ENCODE data around the gene SMCO3. TPM values are rescaled to one million over a fixed set of nuclear protein-coding genes. Genes with fewer than 3 reads are reported as not detected.

Gene SMCO3
- total and polyA plus RNA-seq, 2 of the 13 experiments (the other 11 are each of a cell fraction or from before 2014, with no cell fraction given) = 0.29 to 0.42 TPM

DNA sequence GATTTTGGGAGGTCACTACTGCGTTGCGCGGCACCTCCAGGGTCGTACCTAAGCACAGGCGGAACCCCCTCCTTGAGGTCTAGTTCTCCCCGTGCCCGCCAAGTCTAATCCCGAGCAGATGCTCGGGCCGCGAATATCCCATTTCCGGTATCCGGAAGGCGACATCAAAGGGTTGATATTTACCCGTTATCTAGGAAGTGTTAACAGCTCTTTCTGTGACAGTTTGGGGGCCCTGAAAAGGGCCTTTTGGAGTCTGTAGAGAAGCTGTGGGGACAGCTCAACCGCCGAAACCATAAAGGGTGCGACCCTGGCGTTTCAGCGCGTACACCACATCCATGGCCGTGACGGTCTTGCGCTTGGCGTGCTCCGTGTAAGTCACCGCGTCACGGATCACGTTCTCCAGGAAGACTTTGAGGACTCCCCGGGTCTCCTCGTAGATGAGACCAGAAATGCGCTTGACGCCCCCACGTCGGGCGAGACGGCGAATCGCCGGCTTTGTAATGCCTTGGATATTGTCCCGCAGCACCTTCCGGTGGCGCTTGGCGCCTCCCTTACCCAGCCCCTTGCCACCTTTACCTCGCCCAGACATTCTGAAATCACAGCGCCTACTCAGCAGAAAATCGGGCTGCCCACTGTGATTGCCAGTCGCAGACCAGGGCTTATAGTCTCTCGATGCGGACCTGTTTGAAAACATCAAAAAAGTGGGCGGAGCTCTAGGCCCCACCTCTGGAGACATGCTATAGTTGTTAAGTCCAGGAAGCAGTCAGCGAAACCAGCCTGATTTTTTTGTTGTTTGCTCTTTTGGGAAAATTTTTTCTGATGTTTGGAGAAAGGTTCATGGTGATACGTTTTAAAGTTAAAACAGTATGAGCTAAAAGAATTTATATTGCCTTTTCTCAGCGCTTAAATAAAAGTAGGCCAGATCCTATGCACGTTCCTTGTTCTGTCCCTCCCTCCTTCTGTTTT is 43.2 kb downstream of the SMCO3 start (continued):
- TF ChIP-seq ZNF558 (CRISPR knock-in tag; IDR thresholded peaks at IDR 0.05; ENCODE audit: borderline replicate concordance) (0 out of 2 replicates have a peak, but pooled peaks have one; percentile 12), ZNF878 (CRISPR knock-in tag; IDR thresholded peaks at IDR 0.05) (peak; percentile 69; the same call in 1 of the 2 replicates), SRY (CRISPR knock-in tag; IDR thresholded peaks at IDR 0.05) (peak; percentile 73; the same call in 1 of the 2 replicates), SKI (IDR thresholded peaks at IDR 0.05; ENCODE audit: partially characterized antibody) (no peak), ZNF557 (CRISPR knock-in tag; IDR thresholded peaks at IDR 0.05) (0 out of 2 replicates have a peak, but pooled peaks have one; percentile 25), ZNF839 (CRISPR knock-in tag; IDR thresholded peaks at IDR 0.05; ENCODE audit: borderline replicate concordance) (0 out of 2 replicates have a peak, but pooled peaks have one; percentile 42), ZNF577 (CRISPR knock-in tag; IDR thresholded peaks at IDR 0.05; ENCODE audit: borderline replicate concordance, low read depth) (no peak), GZF1 (CRISPR knock-in tag; IDR thresholded peaks at IDR 0.05) (no peak), PCBP1 (IDR thresholded peaks at IDR 0.05; ENCODE audit: borderline replicate concordance, low read depth, low read length) (no peak; the same call in 1 of the 2 replicates), CREM (IDR thresholded peaks at IDR 0.05) (0 out of 2 replicates have a peak, but pooled peaks have one; percentile 3), CREM (CRISPR knock-in tag; IDR thresholded peaks at IDR 0.05) (no peak), KDM2A (CRISPR knock-in tag; IDR thresholded peaks at IDR 0.05; ENCODE audit: borderline replicate concordance, low read depth) (peak; percentile 67), BHLHE40 (IDR thresholded peaks at IDR 0.05; ENCODE audit: low read length) (no peak; the same call in 1 of the 2 replicates), ZNF629 (CRISPR knock-in tag; conservative IDR thresholded peaks at IDR 0.05) (no peak; the same call in 1 of the 2 replicates), ZNF138 (CRISPR knock-in tag; IDR thresholded peaks at IDR 0.05; ENCODE audit: low read depth) (peak; percentile 49; the same call in 1 of the 2 replicates), ZNF235 (CRISPR knock-in tag; IDR thresholded peaks at IDR 0.05; ENCODE audit: borderline replicate concordance) (no peak), SYNCRIP (IDR thresholded peaks at IDR 0.05; ENCODE audit: insufficient read depth, low read depth, low read length) (no peak), ZNF260 (CRISPR knock-in tag; IDR thresholded peaks at IDR 0.05; ENCODE audit: borderline replicate concordance, low read depth) (no peak), ZFP90 (CRISPR knock-in tag; IDR thresholded peaks at IDR 0.05; ENCODE audit: borderline replicate concordance) (no peak; the same call in 1 of the 2 replicates), ZNF34 (CRISPR knock-in tag; IDR thresholded peaks at IDR 0.05; ENCODE audit: borderline replicate concordance) (no peak), KLF9 (CRISPR knock-in tag; IDR thresholded peaks at IDR 0.05; ENCODE audit: low read depth) (peak; percentile 92)
- TF ChIP-seq, protein P1, sequence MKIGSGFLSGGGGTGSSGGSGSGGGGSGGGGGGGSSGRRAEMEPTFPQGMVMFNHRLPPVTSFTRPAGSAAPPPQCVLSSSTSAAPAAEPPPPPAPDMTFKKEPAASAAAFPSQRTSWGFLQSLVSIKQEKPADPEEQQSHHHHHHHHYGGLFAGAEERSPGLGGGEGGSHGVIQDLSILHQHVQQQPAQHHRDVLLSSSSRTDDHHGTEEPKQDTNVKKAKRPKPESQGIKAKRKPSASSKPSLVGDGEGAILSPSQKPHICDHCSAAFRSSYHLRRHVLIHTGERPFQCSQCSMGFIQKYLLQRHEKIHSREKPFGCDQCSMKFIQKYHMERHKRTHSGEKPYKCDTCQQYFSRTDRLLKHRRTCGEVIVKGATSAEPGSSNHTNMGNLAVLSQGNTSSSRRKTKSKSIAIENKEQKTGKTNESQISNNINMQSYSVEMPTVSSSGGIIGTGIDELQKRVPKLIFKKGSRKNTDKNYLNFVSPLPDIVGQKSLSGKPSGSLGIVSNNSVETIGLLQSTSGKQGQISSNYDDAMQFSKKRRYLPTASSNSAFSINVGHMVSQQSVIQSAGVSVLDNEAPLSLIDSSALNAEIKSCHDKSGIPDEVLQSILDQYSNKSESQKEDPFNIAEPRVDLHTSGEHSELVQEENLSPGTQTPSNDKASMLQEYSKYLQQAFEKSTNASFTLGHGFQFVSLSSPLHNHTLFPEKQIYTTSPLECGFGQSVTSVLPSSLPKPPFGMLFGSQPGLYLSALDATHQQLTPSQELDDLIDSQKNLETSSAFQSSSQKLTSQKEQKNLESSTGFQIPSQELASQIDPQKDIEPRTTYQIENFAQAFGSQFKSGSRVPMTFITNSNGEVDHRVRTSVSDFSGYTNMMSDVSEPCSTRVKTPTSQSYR (CRISPR knock-in tag; IDR thresholded peaks at IDR 0.05; ENCODE audit: borderline replicate concordance) = no peak; the same call in 1 of the 2 replicates
- TF ChIP-seq, protein P2, sequence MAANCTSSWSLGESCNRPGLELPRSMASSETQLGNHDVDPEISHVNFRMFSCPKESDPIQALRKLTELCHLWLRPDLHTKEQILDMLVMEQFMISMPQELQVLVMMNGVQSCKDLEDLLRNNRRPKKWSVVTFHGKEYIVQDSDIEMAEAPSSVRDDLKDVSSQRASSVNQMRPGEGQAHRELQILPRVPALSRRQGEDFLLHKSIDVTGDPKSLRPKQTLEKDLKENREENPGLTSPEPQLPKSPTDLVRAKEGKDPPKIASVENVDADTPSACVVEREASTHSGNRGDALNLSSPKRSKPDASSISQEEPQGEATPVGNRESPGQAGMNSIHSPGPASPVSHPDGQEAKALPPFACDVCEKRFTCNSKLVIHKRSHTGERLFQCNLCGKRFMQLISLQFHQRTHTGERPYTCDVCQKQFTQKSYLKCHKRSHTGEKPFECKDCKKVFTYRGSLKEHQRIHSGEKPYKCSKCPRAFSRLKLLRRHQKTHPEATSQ (CRISPR knock-in tag; IDR thresholded peaks at IDR 0.05; ENCODE audit: borderline replicate concordance) = peak; percentile 89
